Muscle of leg (tissue), 11 donors: ENCODE measurements around the gene ANAPC2. TPM values are rescaled to one million over a fixed set of nuclear protein-coding genes. Genes with fewer than 3 reads are reported as not detected.

Experiments
- DNase-seq: peaks from one replicate; pipeline ENCODE4 v3.0.0; 2013
- H3K27ac ChIP-seq: one replicate; pipeline ENCODE4 v1.5.1; 2013; ENCODE audit warnings: mild to moderate bottlenecking, low read length, control low read depth
- H3K27me3 ChIP-seq: one replicate; pipeline ENCODE4 v1.6.1; 2013; ENCODE audit warnings: low read length; ENCODE audit not compliant: control insufficient read depth, insufficient read depth
- H3K36me3 ChIP-seq: one replicate; pipeline ENCODE4 v1.6.1; 2013; ENCODE audit warnings: low read length; ENCODE audit not compliant: control insufficient read depth, insufficient read depth
- H3K4me1 ChIP-seq: one replicate; pipeline ENCODE4 v1.6.1; 2013; ENCODE audit warnings: low read length; ENCODE audit not compliant: control insufficient read depth, insufficient read depth
- H3K4me3 ChIP-seq: one replicate; pipeline ENCODE4 v1.5.1; 2013; ENCODE audit warnings: low read length, control low read depth
- H3K9me3 ChIP-seq: replicated peaks from 2 replicates; pipeline ENCODE4 v1.6.1; 2013; ENCODE audit warnings: low read depth, low read length; ENCODE audit not compliant: control insufficient read depth
- WGBS: methylation state at CpG from one replicate; pipeline ENCODE4 v1.1.5; 2013; ENCODE audit warnings: missing lambda C conversion rate; ENCODE audit not compliant: insufficient coverage; 5-methylcytosine and 5-hydroxymethylcytosine counted together
- polyA plus RNA-seq, 8 donors: library from polyadenylated mRNA; unstranded; fragments of 120-200 nt; gene quantifications; one replicate each; pipeline versions ENCODE4 v1.2.1 to v1.2.3, GENCODE V29; 2013; ENCODE audit warnings: inconsistent platforms in 1 of 8, low replicate concordance in 1 of 8; ENCODE audit not compliant: insufficient read length in 8 of 8, insufficient read depth in 1 of 8
- total RNA-seq: library from RNA; stranded (reverse); fragments of 120-200 nt; gene quantifications from one replicate; pipeline ENCODE4 v1.2.4, GENCODE V29; 2013

Gene ANAPC2
- total and polyA plus RNA-seq, 9 donors = 20.4 to 41.6 (median 31.1) TPM

DNA sequence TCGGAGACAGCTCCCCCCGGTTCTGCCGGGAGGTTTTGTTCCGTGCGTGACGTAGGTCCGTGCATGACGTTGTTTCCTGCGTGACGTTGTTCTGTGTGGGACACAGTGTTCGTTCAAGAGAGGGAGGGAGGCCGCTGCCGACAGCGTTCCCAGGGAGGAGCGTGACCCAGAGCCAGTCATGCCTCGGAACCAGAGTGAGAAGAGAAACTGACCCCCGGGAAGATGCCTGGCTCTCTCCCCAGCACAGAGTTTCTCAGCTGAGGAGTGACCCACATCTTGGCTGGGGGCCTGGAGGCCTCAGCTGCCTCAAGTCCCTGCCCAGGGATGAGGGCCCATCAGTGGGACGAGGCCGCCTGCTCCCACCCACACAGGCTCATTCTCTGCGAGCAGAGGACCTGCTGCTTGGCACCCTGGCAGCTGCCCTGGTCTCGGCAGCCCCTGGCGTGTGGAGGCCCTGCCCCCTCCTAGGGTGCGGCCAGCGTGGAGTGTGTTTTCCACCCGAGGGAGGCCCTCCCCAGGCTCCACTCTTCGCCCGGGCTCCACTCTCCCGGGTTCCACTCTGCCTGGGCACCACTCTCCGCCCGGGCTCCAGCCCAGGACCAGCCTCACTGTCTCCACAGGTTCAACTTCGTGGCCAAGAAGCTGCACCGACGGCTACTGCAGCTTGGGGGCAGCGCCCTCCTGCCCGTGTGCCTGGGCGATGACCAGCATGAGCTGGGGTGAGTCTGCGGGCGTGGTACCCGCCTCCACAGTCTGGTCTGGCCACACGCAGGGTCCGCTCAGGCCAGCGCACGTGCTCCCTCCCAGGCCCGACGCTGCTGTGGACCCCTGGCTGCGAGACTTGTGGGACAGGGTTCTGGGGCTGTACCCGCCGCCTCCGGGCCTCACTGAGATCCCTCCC is 25.1 kb upstream of the ANAPC2 start:
- no peak for DNase-seq
- no peaks in the 10 kb centered on the region for H3K27me3 ChIP-seq
- no peak overlapping the region for H3K4me3 ChIP-seq
- peaks cover 4% of the 10 kb centered on the region for H3K4me1 ChIP-seq
- H3K9me3 ChIP-seq = no peaks in the 10 kb centered on the region
- peaks cover 31% of the 10 kb centered on the region for H3K36me3 ChIP-seq
- no peak overlapping the region for H3K27ac ChIP-seq
- WGBS = 82% methylated on average over 49 of the region's 49 CpGs

DNA sequence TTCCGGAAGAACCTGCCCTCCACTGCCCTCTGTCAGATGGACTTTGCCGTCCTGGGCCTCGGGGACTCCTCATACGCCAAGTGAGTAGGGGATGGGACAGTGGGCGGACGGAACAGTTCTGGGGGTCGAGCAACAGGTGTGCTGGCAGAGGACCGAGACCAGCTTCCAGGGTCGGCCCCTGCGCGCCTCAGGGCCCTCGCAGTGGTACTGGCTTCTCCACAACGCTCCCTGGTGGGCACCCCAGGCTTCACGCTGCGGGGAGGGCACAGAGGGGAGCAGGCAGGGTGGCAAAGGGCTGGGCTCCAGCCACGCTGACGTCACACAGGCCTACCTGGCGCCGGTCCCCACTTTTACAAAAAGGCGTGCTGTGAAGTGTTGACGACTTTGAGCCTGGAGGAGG is 24.2 kb upstream of the ANAPC2 start:
- H3K36me3 ChIP-seq = peaks cover 31% of the 10 kb centered on the region
- H3K27me3 ChIP-seq = no peaks in the 10 kb centered on the region
- H3K9me3 ChIP-seq = no peaks in the 10 kb centered on the region
- H3K4me1 ChIP-seq = peaks cover 4% of the 10 kb centered on the region
- DNase-seq = no peak
- no peak overlapping the region for H3K27ac ChIP-seq
- 86% methylated on average over 20 of the region's 21 CpGs for WGBS
- H3K4me3 ChIP-seq = no peak overlapping the region

GRCh38 chr9:137211532-137211931 is 23.2 kb upstream of the ANAPC2 start:
- 84% methylated on average over 13 of the region's 13 CpGs for WGBS
- no peak for DNase-seq
- Histone ChIP-seq H3K9me3 (no peaks in the 10 kb centered on the region), H3K36me3 (peaks cover 31% of the 10 kb centered on the region), H3K4me3 (no peak overlapping the region), H3K27me3 (no peaks in the 10 kb centered on the region), H3K4me1 (peaks cover 4% of the 10 kb centered on the region), H3K27ac (no peak overlapping the region)

DNA sequence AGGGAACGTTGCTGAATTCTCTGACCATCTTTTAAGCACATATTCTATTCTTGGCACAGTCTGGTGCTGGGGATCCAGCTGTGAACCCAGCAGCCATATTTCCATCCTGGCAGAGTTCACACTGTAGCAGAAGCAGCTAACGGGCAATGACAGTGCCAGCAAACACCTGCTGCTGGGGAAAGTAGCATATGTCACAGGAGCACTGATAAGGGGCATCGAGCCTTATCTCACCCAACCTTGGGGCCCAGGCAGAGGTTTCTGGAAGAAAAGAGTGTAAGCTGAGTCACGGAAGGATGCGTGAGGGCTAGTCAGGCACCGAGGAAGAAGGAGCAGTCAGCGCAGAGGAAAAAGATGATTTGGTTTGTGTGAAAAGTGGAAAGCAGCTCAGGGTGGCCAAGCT is 18.2 kb upstream of the ANAPC2 start:
- Histone ChIP-seq H3K4me1 (peaks cover 32% of the 10 kb centered on the region), H3K9me3 (no peaks in the 10 kb centered on the region), H3K36me3 (peaks cover 14% of the 10 kb centered on the region), H3K27me3 (no peaks in the 10 kb centered on the region), H3K4me3 (no peak overlapping the region), H3K27ac (no peak overlapping the region)
- DNase-seq = no peak
- 94% methylated on average over 6 of the region's 7 CpGs for WGBS

GRCh38 chr9:137205126-137206069 is 17.0 kb upstream of the ANAPC2 start, which contains the start of the genes NDOR1 and TMEM203:
NDOR1 (plus strand) TSS chr9:137205700; CDS start chr9:137205778, 78 bp downstream.
TMEM203 (minus strand) TSS chr9:137205648; CDS start chr9:137205414, 234 bp downstream.
- peak within 1 kb of the TSS; percentile 29 for H3K27ac ChIP-seq
- under 1% methylated on average over 97 of the region's 98 CpGs for WGBS
- H3K27me3 ChIP-seq = no peaks in the 10 kb centered on the region
- DNase-seq = peak; percentile 95
- H3K36me3 ChIP-seq = peaks cover 14% of the 10 kb centered on the region
- H3K9me3 ChIP-seq = no peaks in the 10 kb centered on the region
- H3K4me3 ChIP-seq = peak within 1 kb of the TSS; percentile 94
- peaks cover 40% of the 10 kb centered on the region for H3K4me1 ChIP-seq

DNA sequence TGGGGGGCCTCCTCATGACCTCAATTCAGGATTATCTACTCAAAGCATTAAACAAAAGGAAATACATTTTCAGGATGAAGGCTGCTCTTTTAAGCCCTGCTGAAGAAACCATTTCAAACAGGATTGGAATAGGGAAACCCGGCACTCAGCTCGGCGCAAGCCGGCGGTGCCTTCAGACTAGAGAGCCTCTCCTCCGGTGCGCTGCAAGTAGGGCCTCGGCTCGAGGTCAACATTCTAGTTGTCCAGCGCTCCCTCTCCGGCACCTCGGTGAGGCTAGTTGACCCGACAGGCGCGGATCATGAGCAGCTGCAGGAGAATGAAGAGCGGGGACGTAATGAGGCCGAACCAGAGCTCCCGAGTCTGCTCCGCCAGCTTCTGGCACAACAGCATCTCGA is 16.4 kb upstream of the ANAPC2 start:
- Histone ChIP-seq H3K4me1 (peaks cover 40% of the 10 kb centered on the region), H3K27ac (peak overlapping the region; percentile 29), H3K36me3 (peaks cover 11% of the 10 kb centered on the region), H3K27me3 (no peaks in the 10 kb centered on the region), H3K4me3 (peak overlapping the region; percentile 94), H3K9me3 (no peaks in the 10 kb centered on the region)
- no peak for DNase-seq
- WGBS = 18% methylated on average over 21 of the region's 21 CpGs

DNA sequence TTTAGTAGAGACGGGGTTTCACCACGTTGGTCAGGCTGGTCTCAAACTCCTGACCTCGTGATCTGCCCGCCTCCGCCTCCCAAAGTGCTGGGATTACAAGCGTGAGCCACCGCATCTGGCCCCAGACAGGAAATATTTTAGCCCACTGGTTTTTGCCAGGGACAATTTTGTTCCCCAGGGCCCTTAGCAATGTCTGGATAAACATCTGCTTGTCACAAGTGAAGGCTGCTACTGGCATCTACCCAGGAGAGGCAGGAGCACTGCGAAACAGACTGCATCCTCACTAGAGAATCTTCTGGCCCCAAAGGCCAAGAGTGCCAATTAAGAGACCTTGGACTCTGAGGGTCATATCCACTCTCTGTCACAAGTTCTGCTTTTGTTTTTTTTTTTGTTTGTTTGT is 14.6 kb upstream of the ANAPC2 start:
- Histone ChIP-seq H3K9me3 (no peaks in the 10 kb centered on the region), H3K4me3 (no peak overlapping the region), H3K27me3 (no peaks in the 10 kb centered on the region), H3K36me3 (peaks cover 5% of the 10 kb centered on the region), H3K27ac (no peak overlapping the region), H3K4me1 (peaks cover 57% of the 10 kb centered on the region)
- 70% methylated on average over 7 of the region's 8 CpGs for WGBS
- DNase-seq = no peak

- Histone ChIP-seq H3K9me3 (no peaks in the 10 kb centered on the region), H3K4me3 (peak overlapping the region; percentile 74), H3K27me3 (no peaks in the 10 kb centered on the region), H3K27ac (peak overlapping the region; percentile 49), H3K4me1 (peaks cover 59% of the 10 kb centered on the region), H3K36me3 (peaks cover 3% of the 10 kb centered on the region)
- no peak for DNase-seq
- WGBS = 18% methylated on average over 22 of the region's 23 CpGs
Observed at GRCh38 chr9:137201205-137201868, 13.0 kb upstream of the ANAPC2 start.

DNA sequence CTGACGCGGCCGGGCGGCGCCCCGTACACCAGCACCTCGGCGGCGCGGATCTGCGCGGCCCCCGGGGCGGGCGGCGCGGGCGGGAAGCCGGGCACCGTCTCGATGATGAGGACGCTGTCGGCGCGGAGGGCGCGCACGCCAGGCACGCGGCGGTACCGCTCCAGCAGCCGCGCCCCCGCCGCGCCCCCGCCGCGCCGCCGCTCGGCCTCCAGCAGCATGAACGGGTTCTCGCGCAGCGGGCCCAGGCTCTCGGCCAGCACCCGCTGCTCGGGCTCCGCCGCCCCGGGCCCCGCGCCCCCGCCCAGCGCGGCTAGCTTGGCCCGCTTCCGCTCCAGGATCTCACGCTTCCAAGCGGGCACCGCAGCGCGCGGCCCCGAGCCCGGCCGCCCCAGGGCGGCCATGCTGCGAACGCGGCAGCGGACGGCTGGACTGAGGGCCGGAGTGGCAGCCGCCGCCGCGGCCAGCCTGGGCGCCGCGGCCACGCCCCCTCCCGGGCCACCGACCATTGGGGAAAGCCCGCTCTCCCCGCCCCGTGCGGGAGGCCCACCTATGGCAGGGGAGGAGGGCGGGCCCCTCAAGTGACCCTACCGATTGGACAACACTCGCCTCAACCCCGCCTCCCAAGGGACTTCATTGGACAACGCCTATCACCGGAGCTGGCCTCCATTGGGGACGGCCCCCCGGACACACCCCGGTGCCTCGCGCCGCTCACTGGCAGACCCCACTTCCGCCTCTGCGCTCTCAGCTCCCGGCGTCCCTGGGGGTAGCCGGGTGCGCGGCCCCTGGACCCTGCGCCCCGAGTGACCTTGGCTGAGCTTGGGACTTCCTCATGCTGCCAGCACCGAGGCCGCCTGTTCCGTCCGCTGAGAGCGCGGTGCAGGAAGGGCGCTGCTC is 12.2 kb upstream of the ANAPC2 start, which contains the start of gene TPRN:
Gene TPRN (minus strand): TSS at position 431 of the 894 bp plus-strand sequence. CDS start 30 bp downstream, at position 401.
- H3K27me3 ChIP-seq = no peaks in the 10 kb centered on the region
- no peaks in the 10 kb centered on the region for H3K9me3 ChIP-seq
- H3K36me3 ChIP-seq = peaks cover 3% of the 10 kb centered on the region
- peak within 1 kb of the TSS; percentile 49 for H3K27ac ChIP-seq
- WGBS = under 1% methylated on average over 116 of the region's 118 CpGs
- DNase-seq = peak; percentile 99
- H3K4me3 ChIP-seq = peak within 1 kb of the TSS; percentile 74
- H3K4me1 ChIP-seq = peaks cover 54% of the 10 kb centered on the region
